ENCODE results near the gene SMARCC1. TPM values are rescaled to one million over a fixed set of nuclear protein-coding genes. Genes with fewer than 3 reads are reported as not detected.

SMARCC1 gene
- total RNA-seq, 1 experiment from 2014 or later: 168 TPM

GRCh38 chr3:47611576-47611975, 170.1 kb downstream of the SMARCC1 start:
- peaks cover 20 to 24% of the 10 kb centered on the region in 2 experiments; a peak in 3 of 4 replicates for H3K36me3 ChIP-seq (ENCODE audit: control insufficient read depth in 1 of 2, insufficient read depth in 2 of 2, low read length in 2 of 2)
- CTCF ChIA-PET: no interaction called here
- POLR2A ChIA-PET: no interaction called here

GRCh38 chr3:47610583-47610982, 171.1 kb downstream of the SMARCC1 start:
- Histone ChIP-seq H3K79me2 (ENCODE audit: insufficient read depth, low read length) (peaks cover 4% of the 10 kb centered on the region; the same call in 1 of the 2 replicates), H3K9me2 (ENCODE audit: insufficient read depth) (no peaks in the 10 kb centered on the region), H3K4me2 (ENCODE audit: low read length) (no peak overlapping the region), H3K9me3 (ENCODE audit: control insufficient read depth in 1 of 2, insufficient read depth in 1 of 2, low read depth in 1 of 2, low read length in 2 of 2) (no peaks in the 10 kb centered on the region), H3K4me1 (ENCODE audit: control insufficient read depth in 1 of 2, insufficient read depth in 2 of 2, low read length in 2 of 2) (no peaks in the 10 kb centered on the region), H3K36me3 (ENCODE audit: control insufficient read depth in 1 of 2, insufficient read depth in 2 of 2, low read length in 2 of 2) (peaks cover 20 to 26% of the 10 kb centered on the region in 2 experiments; a peak in 3 of 4 replicates), H3K27me3 (ENCODE audit: insufficient read depth, low read length) (no peaks in the 10 kb centered on the region), H3K4me3 (replicated peaks in 1 of 2; ENCODE audit: low read depth in 1 of 2, low read length in 2 of 2) (no peak overlapping the region), H4K20me1 (ENCODE audit: insufficient read depth) (peaks cover 6% of the 10 kb centered on the region; the same call in 1 of the 2 replicates), H3K27ac (ENCODE audit: low read depth, low read length) (no peak overlapping the region), H2AFZ (ENCODE audit: low read depth, low read length, poor library complexity, severe bottlenecking) (no peak overlapping the region), H3K9ac (ENCODE audit: low read length) (no peak overlapping the region)
- intact Hi-C loops (cut with micrococcal nuclease): no loop called here
- TF ChIP-seq ELF1 (IDR thresholded peaks at IDR 0.05; ENCODE audit: borderline replicate concordance, low read depth) (no peak), SIN3A (IDR thresholded peaks at IDR 0.05; ENCODE audit: low read depth) (no peak), CBX3 (IDR thresholded peaks at IDR 0.05; ENCODE audit: low read depth) (no peak), EGR1 (IDR thresholded peaks at IDR 0.05; ENCODE audit: low read depth) (no peak), POLR2AphosphoS5 (IDR thresholded peaks at IDR 0.05; ENCODE audit: low read depth, low read length) (no peak), JUND (IDR thresholded peaks at IDR 0.05) (no peak), TCF7L2 (IDR thresholded peaks at IDR 0.05; ENCODE audit: borderline replicate concordance, extremely low read depth, insufficient read depth, insufficient read length) (no peak), REST (IDR thresholded peaks at IDR 0.05; ENCODE audit: low read depth) (no peak), SRF (IDR thresholded peaks at IDR 0.05; ENCODE audit: low read depth) (no peak), CEBPB (IDR thresholded peaks at IDR 0.05; ENCODE audit: low read depth) (no peak), EZH2phosphoT487 (IDR thresholded peaks at IDR 0.05; ENCODE audit: borderline replicate concordance) (no peak), SP1 (IDR thresholded peaks at IDR 0.05; ENCODE audit: low read depth) (no peak), ZFX (IDR thresholded peaks at IDR 0.05) (no peak), POLR2A (IDR thresholded peaks at IDR 0.05; ENCODE audit: borderline replicate concordance, extremely low read depth, insufficient read depth, insufficient read length) (no peak), ATF3 (IDR thresholded peaks at IDR 0.05) (no peak)
- ChIA-PET CTCF (no interaction called here), RAD21 (ENCODE audit: low non-redundant PET in 1 of 2, low total read pairs in 2 of 2, uncharacterized antibody in 2 of 2, unreplicated experiment in 2 of 2) (no interaction called here), POLR2A (no interaction called here)
- DNase-seq (ENCODE audit: low read depth, low spot score) (no peak), ATAC-seq (no peak)
- BruUV-seq (replicated peaks): no TSS peak

More at GRCh38 chr3:47611576-47611975, 170.1 kb downstream of the SMARCC1 start:
- intact Hi-C loops (cut with micrococcal nuclease): no loop called here
- H3K9me2 ChIP-seq (ENCODE audit: insufficient read depth): no peaks in the 10 kb centered on the region
- no peak for ATAC-seq
- TF ChIP-seq ELF1 (IDR thresholded peaks at IDR 0.05; ENCODE audit: borderline replicate concordance, low read depth): no peak
- H3K9me3 ChIP-seq (ENCODE audit: control insufficient read depth in 1 of 2, insufficient read depth in 1 of 2, low read depth in 1 of 2, low read length in 2 of 2): no peaks in the 10 kb centered on the region
- no TSS peak for BruUV-seq (replicated peaks)
- H3K27ac ChIP-seq (ENCODE audit: low read depth, low read length): no peak overlapping the region
- RAD21 ChIA-PET (ENCODE audit: low non-redundant PET in 1 of 2, low total read pairs in 2 of 2, uncharacterized antibody in 2 of 2, unreplicated experiment in 2 of 2): no interaction called here
- no peak overlapping the region for H2AFZ ChIP-seq (ENCODE audit: low read depth, low read length, poor library complexity, severe bottlenecking)
- no peak for DNase-seq (ENCODE audit: low read depth, low spot score)
- H4K20me1 ChIP-seq (ENCODE audit: insufficient read depth): peaks cover 3% of the 10 kb centered on the region; the same call in 1 of the 2 replicates
- no peak overlapping the region for H3K4me3 ChIP-seq (replicated peaks in 1 of 2; ENCODE audit: low read depth in 1 of 2, low read length in 2 of 2)
- H3K79me2 ChIP-seq (ENCODE audit: insufficient read depth, low read length): no peaks in the 10 kb centered on the region
- H3K4me2 ChIP-seq (ENCODE audit: low read length): no peak overlapping the region
- H3K4me1 ChIP-seq (ENCODE audit: control insufficient read depth in 1 of 2, insufficient read depth in 2 of 2, low read length in 2 of 2): no peaks in the 10 kb centered on the region
- no peak overlapping the region for H3K9ac ChIP-seq (ENCODE audit: low read length)
- no peaks in the 10 kb centered on the region for H3K27me3 ChIP-seq (ENCODE audit: insufficient read depth, low read length)
